Astrocyte of the cerebellum (primary cell): ENCODE data around the gene PCDHGB7.
A peak's percentile ranks its signal among the peaks of the same experiment; 100 is the strongest.
"Not testable (repeated sequence)": the region's sequence is repeated elsewhere in the genome, so short reads cannot be mapped to it uniquely, and the experiment has no call there.

Experiments
- DNase-seq: peaks from one replicate; pipeline ENCODE4 v3.0.0-alpha.2; 2011; ENCODE audit warnings: low read depth
- H3K4me3 ChIP-seq: 2 replicates; pipeline ENCODE4 v1.5.1; 2011; ENCODE audit warnings: mild to moderate bottlenecking, low read depth, low read length, moderate library complexity
- CTCF ChIP-seq: IDR thresholded peaks from 2 replicates; pipeline ENCODE4 v1.5.1; 2012; ENCODE audit warnings: low read length, low read depth, moderate library complexity, mild to moderate bottlenecking; ENCODE audit errors: missing control alignments
- in situ Hi-C: cut with HindIII; loops from 2 replicates; pipeline ENCODE4 v1.10.0; 2017; ENCODE audit warnings: low sequenced_read_pairs

The PCDHGB7 gene

GRCh38 chr5:141417494-141418172 lies at the start of gene PCDHGB7:
PCDHGB7 (plus strand) TSS chr5:141417677; CDS start chr5:141417860, 183 bp downstream.
- H3K4me3 ChIP-seq, result peak within 1 kb of the TSS; percentile 41
- TF ChIP-seq CTCF, result peak; percentile 72
- DNase-seq, result peak; percentile 64
- in situ Hi-C loops, result not testable (repeated sequence)

GRCh38 chr5:141369994-141370848 lies 47.3 kb upstream of the PCDHGB7 start, which contains the start of gene PCDHGB3:
PCDHGB3 (plus strand) TSS chr5:141370242; CDS start chr5:141370395, 153 bp downstream.
- peak; percentile 36 for TF ChIP-seq CTCF
- peak within 1 kb of the TSS; percentile 23 for H3K4me3 ChIP-seq
- DNase-seq, result no peak
- in situ Hi-C loops, result no loop called here

GRCh38 chr5:141371572-141372475 lies 45.7 kb upstream of the PCDHGB7 start:
- in situ Hi-C loops, result no loop called here
- no peak for TF ChIP-seq CTCF
- no peak overlapping the region for H3K4me3 ChIP-seq
- no peak for DNase-seq

GRCh38 chr5:141373673-141374317 lies 43.7 kb upstream of the PCDHGB7 start, which contains the start of gene PCDHGA6:
PCDHGA6 (plus strand) TSS chr5:141373891; CDS start chr5:141374084, 193 bp downstream.
- peak within 1 kb of the TSS; percentile 33 for H3K4me3 ChIP-seq
- TF ChIP-seq CTCF, result peak; percentile 46
- in situ Hi-C loops, result no loop called here
- DNase-seq, result no peak

- in situ Hi-C loops, result no loop called here
- no peak for DNase-seq
- no peak overlapping the region for H3K4me3 ChIP-seq
- no peak for TF ChIP-seq CTCF
Observed at GRCh38 chr5:141374627-141375026, 42.9 kb upstream of the PCDHGB7 start.

GRCh38 chr5:141375444-141376155 lies 41.9 kb upstream of the PCDHGB7 start:
- H3K4me3 ChIP-seq, DNase-seq, in situ Hi-C loops: not testable (repeated sequence)
